ENCODE measurements around the gene GTF2F2.
A peak's percentile ranks its signal among the peaks of the same experiment; 100 is the strongest.

Gene GTF2F2

GRCh38 chr13:45119991-45120864 lies at the start of gene GTF2F2:
TSS of gene GTF2F2 (plus strand) at chr13:45120510. CDS start at chr13:45120656, 146 bp downstream.
- peak; percentile 81 for DNase-seq (ENCODE audit: low read depth)

- DNase-seq (ENCODE audit: low read depth) = no peak
Measured at GRCh38 chr13:45073809-45074208, 46.5 kb upstream of the GTF2F2 start.

GRCh38 chr13:45074721-45075120 lies 45.6 kb upstream of the GTF2F2 start:
- DNase-seq (ENCODE audit: low read depth) = no peak

GRCh38 chr13:45078003-45078402 lies 42.3 kb upstream of the GTF2F2 start:
- no peak for DNase-seq (ENCODE audit: low read depth)

DNA sequence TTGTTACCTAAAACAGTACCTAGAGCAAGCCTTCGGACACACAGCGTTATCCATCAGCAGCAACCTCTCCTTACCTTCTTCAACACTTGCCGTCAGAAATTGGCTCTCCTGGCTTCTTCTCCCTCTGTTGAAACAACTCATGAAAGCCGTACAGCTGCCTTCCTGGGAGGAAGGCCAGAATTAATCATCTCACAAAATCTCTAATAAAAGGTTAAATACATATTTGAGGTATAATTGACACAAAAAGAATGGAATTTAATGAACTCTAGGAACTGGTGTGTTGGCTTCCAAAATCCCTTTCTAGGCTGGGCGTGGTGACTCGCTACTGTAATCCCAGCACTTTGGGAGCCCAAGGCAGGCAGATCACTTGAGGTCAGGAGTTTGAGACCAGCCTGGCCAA lies 37.3 kb upstream of the GTF2F2 start:
- no peak for DNase-seq (ENCODE audit: low read depth)

DNA sequence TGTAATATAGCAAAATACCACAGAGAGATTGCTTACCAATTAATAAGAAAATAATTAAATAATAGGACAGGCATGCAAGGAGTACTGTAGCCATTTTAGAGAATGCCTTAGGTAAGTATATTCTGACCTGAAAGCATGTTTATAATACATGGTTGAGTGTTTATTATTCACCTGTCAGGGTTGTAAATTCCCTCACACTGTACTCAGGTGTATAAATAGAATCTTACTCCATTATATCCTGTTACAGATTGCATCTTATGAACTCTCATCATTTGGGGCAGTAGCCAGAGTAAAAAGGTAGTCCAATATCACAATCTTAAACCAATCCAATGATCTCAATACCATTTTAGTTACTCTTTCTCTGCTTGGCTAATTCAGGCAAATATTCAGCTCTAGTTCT lies 35.8 kb upstream of the GTF2F2 start:
- no peak for DNase-seq (ENCODE audit: low read depth)

DNA sequence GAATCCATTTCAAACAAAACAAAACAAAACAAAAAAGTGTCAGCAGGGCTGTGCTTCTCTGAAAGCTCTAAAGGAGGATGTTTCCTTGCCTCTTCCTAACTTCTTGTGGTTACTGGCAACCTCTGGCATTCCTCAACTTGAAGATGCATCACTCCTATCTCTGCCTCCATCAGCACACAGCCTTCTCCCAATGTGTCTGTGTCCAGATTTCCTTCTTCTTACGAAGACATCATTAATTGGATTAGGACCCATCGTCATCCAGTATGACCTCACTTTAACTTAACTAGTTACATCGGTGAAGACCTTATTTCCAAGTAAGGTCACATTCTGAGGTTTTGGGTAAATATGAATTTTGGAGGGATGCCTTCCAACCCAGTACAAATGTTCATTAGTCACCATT lies 33.8 kb upstream of the GTF2F2 start:
- no peak for DNase-seq (ENCODE audit: low read depth)

DNA sequence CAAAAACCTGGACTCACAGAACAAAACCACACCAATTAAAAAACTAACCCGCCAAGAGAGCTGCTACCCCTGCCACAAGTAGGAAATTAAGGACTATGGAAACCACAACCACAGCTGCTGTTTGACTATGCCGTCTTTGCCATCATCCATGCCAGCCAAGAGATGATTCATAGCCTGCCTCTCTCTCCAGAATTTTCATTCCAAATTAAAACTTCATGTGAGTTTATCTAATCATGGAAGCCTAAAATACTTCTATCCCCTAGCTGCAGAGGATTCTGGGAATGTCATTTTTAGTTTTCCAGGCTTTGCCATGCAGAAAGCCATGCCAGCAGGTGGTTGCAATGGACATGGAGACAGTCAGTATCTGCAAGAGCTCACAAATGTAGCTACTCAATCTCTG lies 27.6 kb upstream of the GTF2F2 start:
- no peak for DNase-seq (ENCODE audit: low read depth)

DNA sequence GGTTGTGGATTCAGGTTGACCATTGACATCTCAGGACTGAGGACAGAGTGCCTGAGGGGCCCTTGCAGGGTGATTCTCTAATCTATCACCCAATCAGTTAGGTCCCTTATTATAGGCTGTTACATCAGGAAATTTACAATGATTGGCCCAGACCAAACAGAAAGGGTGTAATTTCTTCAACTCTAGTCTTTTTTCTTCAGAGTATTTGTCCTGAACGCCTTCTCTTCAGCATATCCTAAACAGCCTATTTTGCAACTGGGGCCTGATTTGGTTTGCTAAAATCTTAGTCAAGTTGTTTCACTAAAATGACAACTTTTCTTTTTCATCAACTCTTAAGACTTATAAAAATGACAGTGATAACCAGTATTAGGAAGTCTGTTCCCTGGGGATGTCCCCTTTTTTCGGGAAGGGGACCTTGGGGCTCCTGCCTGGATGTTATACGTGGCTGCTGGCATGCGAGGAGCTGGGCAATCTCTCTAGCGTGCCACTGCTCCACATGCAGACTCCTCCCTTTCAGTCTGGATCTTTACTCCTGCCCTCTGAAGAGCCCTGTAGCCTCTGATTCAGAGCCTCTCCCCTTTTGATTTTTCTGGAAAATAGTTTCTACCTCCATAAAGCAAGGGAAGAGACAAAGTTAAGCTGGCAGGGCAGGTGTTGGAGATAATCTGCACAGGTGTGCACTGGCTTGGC lies 19.6 kb upstream of the GTF2F2 start:
- DNase-seq (ENCODE audit: low read depth) = no peak

DNA sequence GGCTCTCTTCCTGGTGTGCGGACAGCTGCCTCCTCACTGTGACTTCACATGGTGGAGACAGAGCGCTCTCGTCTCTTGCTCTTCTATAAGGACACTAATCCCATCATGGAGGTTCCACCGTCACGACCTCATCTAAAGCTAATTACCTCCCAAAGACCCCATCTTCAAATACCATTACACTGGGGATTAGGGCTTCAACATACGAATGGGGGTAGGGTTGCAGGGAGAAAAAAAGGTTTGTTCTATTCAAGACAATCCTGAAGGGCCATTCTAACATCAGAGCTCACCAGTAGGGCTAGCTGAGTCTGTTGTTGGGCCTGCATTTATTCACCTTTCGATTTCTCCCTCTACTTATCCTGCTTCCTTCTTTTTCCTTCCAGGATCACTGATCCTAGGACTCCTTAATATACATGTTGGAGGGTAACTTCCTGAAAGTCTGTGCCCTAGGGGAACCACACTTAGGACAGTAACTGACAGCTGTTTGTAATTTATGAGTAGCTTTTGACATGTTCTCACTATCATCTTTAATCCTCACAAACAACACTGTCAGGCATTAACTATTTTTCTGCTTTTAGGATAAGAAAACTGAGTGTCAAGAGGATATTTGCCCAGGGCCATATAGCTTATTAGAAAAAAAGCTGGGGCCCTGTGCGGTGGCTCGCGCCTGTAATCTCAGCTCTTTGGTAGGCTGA lies 18.8 kb upstream of the GTF2F2 start:
- no peak for DNase-seq (ENCODE audit: low read depth)

DNA sequence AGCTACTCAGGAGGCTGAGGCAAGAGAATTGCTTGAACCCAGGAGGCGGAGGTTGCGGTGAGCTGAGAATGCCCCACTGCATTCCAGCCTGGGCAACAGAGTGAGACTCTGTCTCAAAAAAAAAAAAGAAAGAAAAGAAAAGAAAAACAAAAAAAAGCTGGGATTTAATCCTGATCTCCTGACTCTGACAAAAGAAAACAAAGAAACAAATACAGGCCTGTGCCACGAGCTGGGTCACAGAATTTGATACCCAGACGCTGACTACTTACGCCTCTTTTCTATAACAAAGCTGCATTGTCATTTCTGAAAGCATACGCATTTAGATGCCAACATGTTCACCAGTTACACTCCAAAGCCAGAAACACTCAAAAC lies 18.2 kb upstream of the GTF2F2 start:
- DNase-seq (ENCODE audit: low read depth) = no peak

GRCh38 chr13:45103449-45103848 lies 16.9 kb upstream of the GTF2F2 start:
- DNase-seq (ENCODE audit: low read depth) = no peak

DNA sequence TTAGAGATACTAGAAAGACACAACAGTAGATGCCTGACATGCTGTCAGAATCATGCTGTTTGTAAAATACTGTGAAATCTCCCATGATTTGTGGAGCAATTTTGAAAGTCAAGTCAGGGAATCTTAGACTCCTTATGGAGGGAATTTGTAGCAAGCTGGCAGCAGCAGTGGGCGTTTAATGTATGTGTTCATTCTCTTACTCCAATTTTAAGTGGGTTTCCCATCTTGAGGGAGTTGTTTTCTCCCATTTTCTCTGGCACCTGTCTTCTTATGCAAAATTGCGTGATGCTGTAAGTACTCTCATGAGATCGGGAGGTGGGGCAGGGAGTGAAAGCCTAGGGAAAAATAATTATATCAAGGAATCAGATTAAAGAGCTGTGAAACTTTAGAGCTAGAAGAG lies 16.0 kb upstream of the GTF2F2 start:
- DNase-seq (ENCODE audit: low read depth) = no peak

GRCh38 chr13:45105895-45106294 lies 14.4 kb upstream of the GTF2F2 start:
- DNase-seq (ENCODE audit: low read depth) = no peak

DNA sequence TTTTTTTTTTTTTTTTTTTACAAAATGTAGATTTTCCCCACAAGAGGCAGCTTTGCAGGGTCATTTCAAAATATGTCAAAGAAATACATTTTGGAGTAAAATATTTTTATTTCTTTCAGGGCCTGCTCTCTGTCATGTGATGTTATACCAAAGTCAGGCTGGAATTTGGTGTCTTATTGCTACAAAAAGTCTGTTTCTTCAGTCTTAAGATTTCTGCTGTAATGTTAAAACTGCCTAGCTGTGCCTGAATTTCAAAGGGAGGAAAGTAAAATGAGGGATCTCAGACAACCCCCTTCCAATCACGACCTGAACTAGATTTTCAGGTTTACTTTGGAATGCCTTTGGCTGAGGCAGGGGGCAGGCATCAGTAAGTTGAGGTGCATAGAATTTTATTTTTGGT lies 12.8 kb upstream of the GTF2F2 start:
- DNase-seq (ENCODE audit: low read depth) = no peak

GRCh38 chr13:45108716-45109101 lies 11.6 kb upstream of the GTF2F2 start:
- DNase-seq (ENCODE audit: low read depth) = no peak

DNA sequence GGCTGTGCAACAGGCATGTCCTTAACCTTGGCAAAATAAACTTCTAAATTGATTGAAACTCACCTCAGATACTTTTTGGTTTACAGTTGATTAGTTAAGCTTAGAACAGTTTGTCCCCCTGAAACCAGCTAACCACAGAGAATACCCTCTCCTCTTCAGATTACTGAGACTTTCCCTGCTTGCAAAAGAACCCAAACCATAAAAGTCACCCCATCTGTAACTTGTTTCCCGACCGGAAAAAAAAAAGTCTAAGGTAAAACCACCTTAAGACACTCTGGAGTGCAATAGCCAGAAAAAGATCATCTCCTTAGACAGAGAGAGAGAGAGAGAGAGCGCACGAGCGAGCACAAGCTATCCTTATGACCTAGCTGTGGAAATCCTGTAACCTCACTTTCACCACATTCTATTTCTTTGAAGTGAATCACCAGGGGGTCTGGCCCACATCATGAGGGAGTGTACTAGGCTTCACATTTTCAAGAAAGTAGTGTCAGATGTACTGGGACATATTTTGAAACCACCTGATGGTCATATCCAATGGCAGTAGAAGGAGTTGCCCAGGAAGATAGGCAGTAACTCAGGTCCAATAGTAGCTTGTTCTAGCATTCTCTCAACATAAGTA lies 11.1 kb upstream of the GTF2F2 start:
- no peak for DNase-seq (ENCODE audit: low read depth)

GRCh38 chr13:45113233-45114224 lies 6.8 kb upstream of the GTF2F2 start:
- DNase-seq (ENCODE audit: low read depth) = no peak

GRCh38 chr13:45119469-45119990 lies 780 bp upstream of the GTF2F2 start:
- DNase-seq (ENCODE audit: low read depth) = peak; percentile 42

DNA sequence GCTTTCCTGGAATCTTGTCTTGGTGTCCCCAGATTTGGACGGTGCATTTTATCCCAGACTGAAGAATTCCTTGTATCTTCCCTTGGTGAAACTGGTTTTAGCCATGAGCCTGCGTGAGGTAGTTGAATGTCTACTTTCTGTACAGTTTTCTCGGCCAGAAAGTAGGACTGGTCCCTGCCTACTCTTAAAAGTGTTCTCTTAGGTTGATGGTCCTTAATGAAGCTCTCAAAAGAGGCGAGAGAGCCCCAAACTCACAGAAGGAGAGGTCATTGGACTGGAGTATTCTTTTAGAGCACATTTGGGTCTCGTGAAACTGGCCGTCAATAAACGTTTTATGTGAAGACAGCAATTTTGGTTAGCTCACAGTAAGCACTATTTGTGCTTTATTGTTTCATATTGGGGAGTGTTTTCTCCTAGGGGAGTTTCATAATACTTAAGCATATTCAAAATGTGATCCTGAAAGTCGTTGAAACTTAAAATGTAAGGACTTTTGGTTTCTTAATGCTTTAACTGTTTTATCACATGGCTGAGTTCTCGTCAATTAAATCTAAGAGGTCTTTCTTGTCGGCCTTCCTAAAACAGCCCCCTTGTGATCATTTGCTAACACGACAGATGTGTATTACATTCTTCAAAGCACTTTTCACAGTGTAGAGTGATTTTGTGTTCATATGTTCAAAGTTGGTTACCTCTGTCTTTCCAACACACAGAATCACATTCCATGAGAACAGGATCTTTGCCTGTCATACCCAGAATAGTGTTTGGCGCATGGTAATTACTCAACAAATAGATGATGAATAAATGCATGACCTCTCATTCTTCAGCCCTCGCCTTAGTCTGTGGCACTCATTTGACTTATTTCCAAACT lies 889 bp downstream of the GTF2F2 start:
- DNase-seq (ENCODE audit: low read depth) = no peak
